ENCODE data around the gene PLAC8L1.

Gene PLAC8L1

GRCh38 chr5:146078566-146078965, 26.8 kb downstream of the PLAC8L1 start:
- FAIRE-seq = no peak

- FAIRE-seq = no peak
Observed at GRCh38 chr5:146076455-146076854, 28.9 kb downstream of the PLAC8L1 start.

- no peak for FAIRE-seq
Observed at GRCh38 chr5:146076028-146076427, 29.3 kb downstream of the PLAC8L1 start.

- FAIRE-seq = no peak
Observed at GRCh38 chr5:146073239-146073900, 32.0 kb downstream of the PLAC8L1 start.

- peak; percentile 53 for FAIRE-seq
Observed at GRCh38 chr5:146072595-146072994, 32.8 kb downstream of the PLAC8L1 start.

- FAIRE-seq = no peak
Observed at GRCh38 chr5:146071171-146071570, 34.2 kb downstream of the PLAC8L1 start.

- no peak for FAIRE-seq
Observed at GRCh38 chr5:146070746-146071145, 34.6 kb downstream of the PLAC8L1 start.

- no peak for FAIRE-seq
Observed at GRCh38 chr5:146069780-146070099, 35.6 kb downstream of the PLAC8L1 start.

- no peak for FAIRE-seq
Observed at GRCh38 chr5:146068977-146069779, 36.2 kb downstream of the PLAC8L1 start.

- no peak for FAIRE-seq
Observed at GRCh38 chr5:146068206-146068605, 37.2 kb downstream of the PLAC8L1 start.

- FAIRE-seq = no peak
Observed at GRCh38 chr5:146066968-146067367, 38.4 kb downstream of the PLAC8L1 start.

GRCh38 chr5:146060221-146060585, 45.2 kb downstream of the PLAC8L1 start:
- no peak for FAIRE-seq

GRCh38 chr5:146059460-146060220, 45.7 kb downstream of the PLAC8L1 start:
- no peak for FAIRE-seq

GRCh38 chr5:146055432-146055831, 49.9 kb downstream of the PLAC8L1 start:
- FAIRE-seq = no peak

- FAIRE-seq = no peak
Observed at GRCh38 chr5:146052780-146053179, 52.6 kb downstream of the PLAC8L1 start.

- FAIRE-seq = no peak
Observed at GRCh38 chr5:146051678-146052077, 53.7 kb downstream of the PLAC8L1 start.

- no peak for FAIRE-seq
Observed at GRCh38 chr5:146050086-146050485, 55.3 kb downstream of the PLAC8L1 start.

- FAIRE-seq = no peak
Observed at GRCh38 chr5:146049704-146050026, 55.7 kb downstream of the PLAC8L1 start.

GRCh38 chr5:146048994-146049703, 56.2 kb downstream of the PLAC8L1 start:
- FAIRE-seq = peak; percentile 94

- no peak for FAIRE-seq
Observed at GRCh38 chr5:146047396-146047795, 58.0 kb downstream of the PLAC8L1 start.

GRCh38 chr5:146043722-146044121, 61.7 kb downstream of the PLAC8L1 start:
- FAIRE-seq = no peak

- FAIRE-seq = no peak
Observed at GRCh38 chr5:146042628-146043279, 62.6 kb downstream of the PLAC8L1 start.

Measured in islet of Langerhans (tissue), 1 donor.